Activated CD8-positive, alpha-beta memory T cell treated with anti-CD3 and anti-CD28 coated beads, Interleukin-2, amount 50 U/mL, for 1 hour (primary cell): ENCODE data around the gene FRMPD1.

Experiments
- DNase-seq: peaks from one replicate; pipeline ENCODE4 v3.0.0-alpha.2; 2020; ENCODE audit errors: extremely low read depth

The FRMPD1 gene

DNA sequence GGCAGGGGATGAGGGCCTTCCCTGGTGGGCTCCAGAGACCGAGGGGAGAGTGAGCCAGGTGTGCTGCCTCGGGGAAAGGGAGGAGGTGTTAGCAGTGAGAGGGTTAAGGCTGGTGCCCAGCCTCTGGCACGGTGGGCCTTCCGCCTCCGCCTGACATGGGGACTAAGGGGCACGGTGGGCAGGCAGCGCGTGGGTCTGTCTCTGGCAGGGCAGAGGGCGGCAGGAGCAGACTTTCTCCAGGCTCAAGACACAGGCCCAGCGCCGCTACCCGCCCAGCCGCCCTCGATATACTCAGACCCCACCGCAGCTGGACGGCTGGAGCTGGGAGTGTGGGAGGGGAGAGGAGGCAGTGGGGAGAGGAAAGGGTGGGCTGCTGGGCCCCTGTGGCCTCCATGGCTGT is 14.9 kb upstream of the FRMPD1 start:
- no peak for DNase-seq

DNA sequence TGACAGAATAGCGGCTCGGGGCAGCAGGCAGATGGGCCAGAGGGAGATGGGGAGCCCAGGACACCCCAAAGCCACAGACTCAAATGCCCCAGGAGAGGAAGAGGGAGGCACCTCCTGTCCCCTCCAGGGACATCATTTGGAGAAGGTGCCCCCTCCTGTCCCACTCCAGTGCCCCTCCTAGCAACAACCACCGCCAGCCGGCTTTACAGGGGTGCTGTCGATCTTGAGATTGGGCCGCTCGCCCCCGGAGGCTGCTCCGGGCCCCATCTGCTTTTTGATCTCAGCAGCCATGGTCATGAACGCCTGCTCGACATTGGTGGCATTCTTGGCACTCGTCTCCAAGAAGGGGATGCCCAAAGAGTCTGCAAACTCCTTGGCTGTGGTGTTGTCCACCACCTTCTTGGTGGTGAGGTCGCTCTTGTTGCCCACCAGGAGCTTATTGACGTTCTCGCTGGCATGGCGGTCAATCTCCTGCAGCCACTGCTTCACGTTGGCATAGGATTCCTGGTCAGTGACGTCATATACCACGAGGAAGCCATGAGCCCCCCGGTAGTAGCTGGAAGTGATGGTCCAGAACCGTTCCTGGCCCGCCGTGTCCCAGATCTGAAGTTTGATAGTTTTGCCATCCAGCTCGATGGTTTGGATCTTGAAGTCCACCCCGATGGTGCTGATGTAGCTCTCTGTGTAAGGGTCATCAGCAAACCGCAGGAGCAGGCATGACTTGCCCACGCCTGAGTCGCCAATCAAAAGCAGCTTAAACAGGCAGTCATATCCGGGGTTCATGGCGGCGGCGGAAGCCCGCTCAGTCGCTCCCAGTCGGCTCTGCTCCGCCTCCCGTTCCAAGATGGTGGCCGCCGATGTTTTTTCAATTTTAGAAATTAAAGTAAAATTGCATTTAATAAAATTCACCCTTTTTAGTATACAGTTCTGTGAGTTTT is 14.0 kb upstream of the FRMPD1 start:
- no peak for DNase-seq

DNA sequence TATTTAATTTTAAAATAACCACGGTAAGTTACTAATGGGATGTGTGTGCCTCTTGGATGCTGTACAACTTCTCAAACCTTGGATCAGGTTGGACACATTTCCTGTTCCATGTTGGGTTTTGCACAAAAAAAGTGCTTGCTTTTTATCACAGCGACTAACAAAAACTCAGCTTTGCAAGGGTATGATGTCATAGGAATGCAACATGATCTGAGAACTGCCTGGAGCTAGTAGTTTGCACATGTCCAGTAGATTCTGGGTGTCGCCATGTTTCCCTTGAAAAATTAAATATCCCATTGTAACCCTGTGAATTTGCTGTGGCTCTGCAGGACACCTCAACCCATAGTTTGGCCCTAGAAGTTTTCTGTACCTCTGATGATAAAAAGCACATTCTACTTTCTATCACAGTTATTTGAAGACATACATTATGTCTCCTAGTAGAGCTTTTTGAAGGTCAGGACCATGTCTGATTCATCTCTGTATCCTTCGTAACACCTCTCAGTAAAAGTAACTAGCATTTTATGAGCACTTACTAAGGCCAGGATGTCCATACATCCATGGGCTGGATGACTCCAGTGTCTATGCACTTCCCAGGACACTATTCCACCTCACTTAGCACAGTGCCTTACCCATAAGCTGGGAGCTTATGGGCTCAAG is 11.5 kb upstream of the FRMPD1 start:
- no peak for DNase-seq

DNA sequence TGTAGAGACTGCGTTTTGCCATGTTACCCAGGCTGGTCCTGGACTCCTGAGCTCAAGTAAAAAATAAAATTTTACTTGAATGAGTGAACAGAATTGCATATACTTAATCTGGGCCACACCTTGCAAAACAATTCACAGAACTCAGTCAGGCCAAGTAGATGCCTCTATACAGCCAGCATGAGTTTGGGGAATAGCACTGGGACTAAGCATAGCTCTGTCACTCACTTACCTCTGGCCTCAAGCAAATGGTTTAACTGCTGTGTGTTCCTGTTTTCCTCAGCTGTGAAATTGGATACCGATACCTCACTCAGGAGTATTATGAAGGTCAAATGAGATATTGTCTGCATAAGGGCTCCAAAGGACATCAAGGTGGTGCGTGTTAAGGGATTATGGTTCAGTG is 10.9 kb upstream of the FRMPD1 start:
- no peak for DNase-seq

DNA sequence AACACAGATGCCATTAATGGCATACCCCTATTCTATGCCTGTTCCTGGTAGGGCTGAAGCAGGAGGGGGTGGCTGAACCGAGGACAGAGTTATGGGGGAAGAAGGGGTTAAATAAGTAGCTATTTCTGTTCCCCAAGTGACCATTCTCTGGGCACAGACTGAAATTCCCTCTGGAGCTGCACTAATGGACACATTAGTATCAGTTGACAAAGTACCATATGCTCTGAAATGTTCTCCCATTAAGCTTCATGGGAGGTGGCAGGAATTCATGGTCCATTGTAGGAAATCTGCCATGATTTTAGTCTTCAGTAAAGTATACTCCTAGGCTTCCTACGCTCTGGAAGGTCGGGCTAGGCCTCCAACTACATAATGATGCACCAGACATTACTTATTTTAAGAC is 10.5 kb upstream of the FRMPD1 start:
- DNase-seq = no peak

DNA sequence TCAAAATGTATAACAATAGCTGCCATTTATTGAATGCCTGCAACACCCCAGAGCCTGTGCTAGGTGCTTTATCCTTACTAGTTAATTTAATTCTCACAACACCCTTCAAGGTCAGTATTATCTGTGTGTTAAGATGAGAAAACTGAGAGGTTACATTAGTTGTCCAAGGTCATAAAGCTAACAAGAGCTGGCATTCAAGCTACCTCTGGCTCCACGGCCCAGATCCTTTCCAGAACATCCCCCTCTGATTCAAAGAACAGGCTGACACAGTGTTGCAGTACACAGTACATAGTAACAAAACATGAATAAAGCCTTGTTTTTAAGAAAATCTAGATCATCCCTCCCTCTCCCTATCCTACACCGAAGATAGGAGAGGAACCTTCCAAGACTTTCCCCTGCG is 9.4 kb upstream of the FRMPD1 start:
- DNase-seq = no peak

DNA sequence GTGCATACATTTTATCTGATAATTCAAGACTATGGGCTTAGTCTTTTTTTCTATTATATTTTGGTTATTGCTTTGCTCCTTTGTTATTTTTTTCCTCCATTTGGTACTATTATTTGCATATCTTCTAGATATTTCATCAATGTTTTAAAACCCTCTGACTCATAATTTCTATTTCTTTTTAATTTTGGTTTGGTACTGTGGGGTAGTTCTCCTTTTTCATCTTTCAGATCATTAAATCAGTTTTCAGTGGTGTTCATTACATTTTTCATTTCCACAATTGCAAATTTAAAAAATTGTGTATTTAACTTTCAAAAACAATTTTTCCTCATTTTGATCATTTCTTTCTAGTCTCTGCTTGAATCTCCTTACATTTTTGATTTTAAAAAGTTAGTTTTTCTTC is 7.5 kb upstream of the FRMPD1 start:
- no peak for DNase-seq

DNA sequence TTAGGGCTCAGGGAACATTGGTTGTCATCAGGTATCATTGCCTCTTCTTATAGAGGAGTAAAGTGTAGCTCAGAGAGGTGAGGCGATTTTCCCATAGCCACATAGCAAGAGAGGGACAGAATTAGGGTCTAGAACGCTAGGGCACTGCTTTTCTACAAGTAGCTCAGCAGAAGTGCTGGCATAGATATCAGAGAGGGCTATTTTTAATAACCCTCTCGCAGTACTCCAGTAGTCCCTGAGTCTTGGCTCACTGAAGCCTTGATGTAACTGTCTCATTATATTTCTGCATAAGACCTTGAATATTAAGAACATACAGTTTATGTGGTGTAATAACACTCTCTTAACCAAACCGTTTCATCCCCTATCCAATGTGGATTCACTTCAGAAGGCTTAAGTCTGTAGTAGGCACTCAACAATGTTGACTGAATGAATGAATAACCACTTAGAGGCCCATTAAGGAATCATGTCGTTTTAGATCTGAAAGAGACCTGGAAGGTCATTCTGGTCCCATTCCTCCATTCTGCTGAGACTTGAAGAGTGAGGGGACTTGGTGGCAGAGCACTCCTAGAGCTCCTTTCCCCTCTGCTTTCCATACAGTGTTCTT is 4.7 kb upstream of the FRMPD1 start:
- DNase-seq = no peak

DNA sequence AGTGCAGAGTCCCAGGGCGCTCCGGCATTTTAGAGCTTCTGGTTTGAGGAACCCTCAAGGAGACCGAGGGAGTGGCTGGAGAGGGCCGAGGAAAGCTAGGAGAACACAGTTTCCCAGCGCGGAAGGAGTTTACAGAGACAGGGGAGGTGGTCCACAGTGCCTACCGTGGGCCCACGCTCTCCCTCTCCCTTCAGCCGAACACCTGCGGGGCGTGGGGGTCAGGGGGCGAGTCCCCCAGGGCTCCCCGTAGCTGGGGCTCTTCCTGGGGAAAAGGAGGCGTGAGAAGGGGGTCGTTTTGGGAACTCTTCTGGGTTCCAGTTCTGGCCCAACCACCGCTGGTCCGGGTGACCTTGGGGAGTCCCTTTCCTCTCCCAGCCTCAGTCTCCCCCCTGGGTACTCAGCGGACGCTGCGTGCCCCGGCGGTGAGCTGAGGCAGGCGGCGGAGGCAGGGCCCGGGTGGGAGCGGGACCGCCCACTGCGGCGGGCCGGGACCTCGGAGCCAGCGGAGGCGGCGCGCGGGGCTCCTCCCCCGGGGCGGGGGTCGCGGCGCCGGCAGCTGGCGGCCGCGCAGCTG is 368 bp upstream of the FRMPD1 start:
- no peak for DNase-seq

DNA sequence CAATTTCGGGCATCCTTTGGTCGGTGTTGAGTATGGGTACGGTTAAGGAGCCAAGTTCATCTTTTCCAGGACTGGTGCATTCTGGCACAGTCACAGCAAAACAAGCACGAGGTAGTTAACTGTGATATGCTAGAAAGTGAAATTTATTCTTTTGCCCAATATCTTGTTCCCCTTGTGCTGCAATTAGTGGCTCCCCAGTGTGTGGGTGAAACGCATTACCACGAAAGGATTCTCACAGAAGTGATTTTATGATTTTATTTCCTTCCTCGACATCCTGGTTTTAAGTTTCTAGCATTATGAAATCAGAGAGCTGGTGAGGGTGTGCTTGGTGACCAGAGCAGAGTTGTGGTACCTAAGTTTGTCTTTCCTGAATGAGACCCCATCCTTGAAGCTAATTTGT is 1.5 kb downstream of the FRMPD1 start:
- DNase-seq = no peak

DNA sequence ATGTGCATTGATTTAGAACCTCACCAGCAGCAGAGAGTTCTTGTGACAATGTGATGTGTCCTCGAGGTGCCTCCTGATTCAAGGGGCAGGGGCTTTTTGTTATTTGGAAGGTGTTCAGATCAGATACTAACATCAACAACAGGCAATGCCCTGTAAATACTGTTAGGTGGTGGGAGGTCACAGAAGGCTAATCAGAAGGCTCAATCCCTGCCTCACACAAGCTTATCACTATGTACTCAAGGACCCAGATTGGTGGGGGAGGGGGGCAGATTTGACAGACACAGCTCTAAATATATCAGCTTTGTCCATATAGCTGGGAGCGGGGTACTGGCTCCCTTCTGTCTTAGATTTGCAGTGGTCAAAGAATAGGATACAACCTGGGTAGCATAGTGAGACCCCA is 2.6 kb downstream of the FRMPD1 start:
- no peak for DNase-seq

DNA sequence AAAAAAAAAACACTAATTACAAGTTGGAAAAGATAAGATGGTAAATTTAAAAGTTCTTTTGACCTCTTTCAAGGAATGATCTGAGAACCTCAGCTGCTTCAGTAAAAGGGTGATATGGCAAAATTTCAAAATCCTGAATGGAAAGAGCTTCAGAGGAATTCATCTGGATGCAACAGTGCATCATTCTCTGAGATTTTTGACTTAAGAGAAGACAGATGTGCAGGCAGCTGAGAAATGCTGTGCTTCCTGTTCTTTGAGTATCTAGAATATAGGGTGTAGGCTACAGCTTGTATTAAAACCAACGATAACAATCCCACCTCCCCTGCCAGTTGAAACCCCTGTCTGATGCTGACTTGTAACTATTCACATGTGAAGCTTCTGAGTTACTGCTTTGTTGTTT is 6.2 kb downstream of the FRMPD1 start:
- DNase-seq = no peak

DNA sequence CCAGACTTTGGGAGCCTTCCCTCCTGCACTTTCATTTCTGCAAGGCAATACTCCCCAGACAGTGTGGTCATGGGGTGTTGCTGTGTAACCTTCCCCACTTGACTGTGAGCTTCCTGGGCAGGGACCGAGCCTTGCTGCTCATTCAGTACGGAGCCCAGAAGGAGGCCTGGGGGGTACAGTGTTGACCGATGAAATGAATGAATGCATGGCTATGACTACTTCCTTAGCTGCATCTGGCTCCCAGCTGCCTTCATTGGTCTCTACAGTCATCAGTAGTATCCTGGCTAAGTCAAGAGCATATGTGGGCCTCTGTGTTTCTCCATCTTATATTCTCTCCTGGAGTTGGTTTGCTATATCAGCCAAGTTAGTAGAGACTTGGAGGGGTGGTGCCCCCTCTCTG is 9.9 kb downstream of the FRMPD1 start:
- no peak for DNase-seq

DNA sequence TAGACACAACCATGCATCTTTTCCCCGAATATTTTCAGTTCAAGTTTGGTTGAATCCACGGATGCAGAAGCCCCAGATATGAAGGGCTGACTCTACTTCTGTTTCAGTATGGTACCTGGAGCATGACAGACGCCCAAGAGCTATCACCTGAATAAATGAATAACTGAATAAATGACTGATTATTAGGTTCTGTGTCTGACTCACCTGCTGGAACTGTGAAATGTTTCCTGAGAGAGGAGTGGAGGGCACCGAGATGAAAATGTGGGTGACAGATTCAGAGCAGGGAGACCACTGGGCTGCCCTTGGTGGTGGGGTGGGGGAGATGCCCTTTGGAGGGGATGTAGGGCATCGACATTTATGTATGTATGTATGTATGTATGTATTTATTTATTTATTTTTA is 13.2 kb downstream of the FRMPD1 start:
- DNase-seq = no peak

DNA sequence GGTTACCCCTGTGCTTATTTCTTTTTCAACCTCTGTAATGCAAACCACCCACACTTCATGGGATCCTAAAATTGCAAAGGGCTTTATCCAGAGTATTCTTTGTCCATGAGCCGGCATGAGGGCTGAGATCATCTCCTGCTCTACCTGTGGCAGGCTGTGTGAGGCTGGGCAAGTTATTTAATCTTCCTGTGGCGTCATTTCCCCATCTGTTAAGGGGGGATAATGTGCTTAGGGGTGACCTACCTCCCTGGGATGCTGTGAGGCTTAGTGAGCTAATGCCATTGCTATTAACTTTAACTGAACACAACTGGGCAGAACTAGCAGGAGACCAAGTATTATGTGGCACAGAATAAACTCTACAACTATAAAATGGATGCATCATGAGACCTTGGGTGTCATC is 17.0 kb downstream of the FRMPD1 start:
- DNase-seq = no peak

DNA sequence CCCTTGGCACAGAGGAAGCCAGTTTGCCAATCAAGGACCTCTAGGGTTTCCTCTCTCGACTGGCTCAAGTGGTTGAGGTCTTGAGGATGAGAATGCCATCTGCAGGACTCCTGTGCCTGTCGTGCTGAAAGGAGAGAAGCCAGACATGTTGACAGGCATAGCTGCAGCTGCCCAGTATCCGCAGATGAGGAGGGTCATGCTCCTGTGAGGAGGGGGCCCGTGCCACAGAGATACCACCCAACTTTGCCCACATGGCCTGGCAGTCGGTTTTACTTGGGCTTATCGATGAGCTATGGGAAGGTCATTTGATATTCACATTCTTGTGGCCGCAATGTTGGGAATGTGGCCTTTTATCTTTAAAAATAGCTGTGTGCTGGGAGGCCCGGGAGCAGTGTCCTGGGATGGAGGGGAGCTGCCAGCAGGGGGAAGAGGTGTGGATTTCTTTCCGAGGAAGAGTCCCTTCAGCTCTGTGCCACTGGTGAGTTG is 17.4 kb downstream of the FRMPD1 start:
- no peak for DNase-seq

DNA sequence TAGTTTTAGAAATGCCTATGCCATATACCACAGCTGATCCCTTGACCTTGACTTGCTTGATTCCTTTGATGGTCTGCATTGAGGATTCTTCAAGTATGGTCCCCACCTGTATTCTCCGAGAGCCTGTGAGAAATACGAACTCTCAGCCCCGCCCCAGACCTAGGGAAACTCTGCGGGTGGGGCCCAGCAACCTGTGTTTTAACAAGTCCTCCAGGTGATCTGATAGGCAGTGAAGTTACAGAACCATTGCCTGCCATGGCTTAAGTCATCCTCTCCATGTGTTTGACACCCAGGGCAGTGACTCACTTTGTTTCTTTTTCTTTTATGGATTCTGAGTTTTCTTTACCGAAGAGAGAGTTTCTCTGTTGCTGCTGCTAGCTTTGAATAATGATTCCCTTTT is 18.5 kb downstream of the FRMPD1 start:
- DNase-seq = no peak

DNA sequence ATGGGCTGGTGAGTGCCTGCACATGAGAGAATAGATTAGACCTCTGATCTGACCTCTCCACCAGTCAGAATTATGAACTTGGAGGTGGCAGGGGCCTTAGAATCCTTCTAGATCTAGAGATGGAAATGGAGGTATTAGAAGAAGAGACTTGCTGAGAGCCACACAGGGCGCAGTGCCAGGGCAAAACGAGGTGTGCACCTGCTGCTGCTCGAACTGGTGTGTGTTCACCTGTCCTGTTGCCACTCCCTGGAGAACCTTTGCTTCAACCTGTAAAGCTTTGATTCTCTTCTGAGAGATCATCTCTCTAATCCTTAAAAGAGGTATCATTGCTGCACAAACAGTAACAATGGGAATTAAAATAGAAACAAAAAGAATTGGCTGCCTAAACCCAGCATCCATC is 24.9 kb downstream of the FRMPD1 start:
- DNase-seq = no peak

DNA sequence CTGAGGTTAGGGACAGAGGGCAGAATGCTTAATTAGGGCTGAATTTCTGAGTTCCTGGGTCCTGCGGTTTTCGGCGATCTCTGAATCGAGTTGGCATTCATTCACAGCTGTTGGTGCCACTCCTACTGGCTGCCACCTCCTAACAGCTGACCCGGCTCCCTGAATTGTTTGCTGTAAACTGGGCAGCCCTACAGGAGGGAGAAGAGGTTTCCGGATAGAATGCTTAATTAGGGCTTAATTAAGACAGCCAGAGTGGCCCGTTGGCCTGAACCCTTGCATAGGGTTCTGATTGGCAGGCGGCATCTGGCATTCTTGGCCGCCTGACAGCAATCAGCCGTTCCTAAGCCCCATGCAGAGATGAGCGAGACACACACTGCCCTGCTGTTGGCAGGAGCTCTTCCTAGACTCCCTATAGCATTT is 25.7 kb downstream of the FRMPD1 start:
- DNase-seq = no peak

DNA sequence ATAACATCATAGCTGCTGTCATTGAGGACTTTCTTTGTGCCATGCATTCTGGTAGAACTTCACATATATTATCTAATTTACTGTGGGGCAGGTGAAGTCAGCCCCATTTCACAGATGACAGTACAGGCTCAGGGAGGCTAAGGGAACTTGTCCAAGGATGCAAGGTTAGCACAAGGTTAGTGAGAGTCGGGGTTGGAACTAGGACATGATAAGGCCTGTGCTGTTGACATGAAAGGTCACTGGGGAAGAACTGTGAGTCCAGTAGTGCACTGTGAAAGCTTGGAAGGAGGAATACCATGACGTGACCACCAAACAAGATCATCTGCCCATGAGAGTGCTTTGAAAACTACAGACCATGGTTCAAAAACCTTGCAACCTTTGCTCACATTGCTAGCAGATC is 26.7 kb downstream of the FRMPD1 start:
- DNase-seq = no peak

DNA sequence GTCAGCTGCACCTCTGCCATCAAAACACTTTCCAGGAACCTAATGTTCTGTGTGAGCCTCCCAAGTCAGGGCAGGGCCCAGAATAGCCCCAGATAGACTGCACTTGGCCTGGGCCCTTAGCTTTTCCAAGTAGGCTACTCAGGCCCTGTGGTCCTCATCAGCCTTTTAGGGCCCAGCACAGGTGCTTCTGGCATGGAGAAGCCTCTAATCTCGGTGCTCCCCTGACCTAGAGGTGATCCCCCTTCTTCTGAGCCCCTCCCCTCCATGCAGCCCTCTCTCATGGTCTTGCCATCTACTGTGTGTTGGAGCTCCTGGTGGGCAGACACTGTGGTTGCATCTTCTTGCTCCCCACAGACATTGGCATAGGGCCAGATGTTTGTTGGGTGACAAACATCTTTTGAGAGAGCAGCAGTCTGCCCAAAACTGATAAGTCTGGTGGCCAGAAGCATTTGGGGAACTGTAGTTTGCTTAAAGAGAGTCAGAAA is 28.1 kb downstream of the FRMPD1 start:
- no peak for DNase-seq

DNA sequence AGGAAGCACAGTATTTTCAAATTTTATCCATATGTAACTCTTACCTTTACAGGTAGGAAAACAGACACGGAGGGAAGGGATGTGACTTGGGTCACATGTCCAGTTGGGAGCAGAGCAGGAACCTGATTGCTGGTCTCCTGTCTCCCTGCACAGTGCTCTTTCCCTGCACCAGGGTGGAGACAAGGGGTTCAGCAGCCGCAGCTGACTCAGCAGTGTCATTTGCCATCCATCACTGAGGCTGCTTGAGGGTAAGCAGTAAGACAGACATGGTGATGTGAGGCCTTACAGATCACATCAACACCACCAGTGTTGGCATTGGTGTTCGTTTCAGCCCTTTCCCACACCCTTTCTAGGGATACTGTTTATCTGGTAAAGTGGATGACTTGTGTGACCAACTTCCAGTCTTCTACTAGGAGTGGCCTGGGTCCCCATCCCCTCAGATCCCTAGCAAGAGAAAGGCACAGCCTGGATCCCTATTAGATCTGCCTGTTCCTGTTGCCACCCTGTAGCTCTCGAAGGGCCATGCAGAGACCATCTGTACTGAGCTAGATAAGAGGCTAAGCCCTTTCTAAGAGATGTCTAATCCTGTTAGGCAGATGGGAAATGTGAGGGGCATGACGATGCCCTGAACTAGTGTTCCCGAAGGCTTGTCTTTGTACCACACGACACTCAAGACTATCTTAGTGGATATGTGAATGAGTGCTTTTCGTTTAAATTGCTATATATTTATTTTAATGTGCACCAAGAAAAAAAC is 29.1 kb downstream of the FRMPD1 start:
- no peak for DNase-seq
